GM10248 (cell line): ENCODE measurements around the gene RETSAT.
"Not testable (repeated sequence)": the region's sequence is repeated elsewhere in the genome, so short reads cannot be mapped to it uniquely, and the experiment has no call there.

Source experiments
- CTCF ChIA-PET: fragments of 300-600 bp; sonication (Branson Sonifier 250); formaldehyde crosslinking; extraction: SDS; loops from one replicate; lab custom pipeline; 2021; ENCODE audit warnings: antibody characterized with exemption; lab: Yijun Ruan, JAX
- POLR2A ChIA-PET: fragments of 350-650 bp; sonication (Branson Sonifier 250); formaldehyde crosslinking; extraction: SDS; loops from one replicate; lab custom pipeline; 2020; ENCODE audit warnings: antibody characterized with exemption; lab: Yijun Ruan, JAX
- DNase-seq: peaks from one replicate; pipeline ENCODE4 v3.0.0; 2012; ENCODE audit errors: extremely low spot score
- TF ChIP-seq, protein P1 (sequence below): IDR thresholded peaks from 2 replicates; pipeline ENCODE4 v1.5.1; 2012; ENCODE audit warnings: mild to moderate bottlenecking, low read depth; ENCODE audit errors: extremely low read depth, missing control alignments, control extremely low read depth

Gene RETSAT

DNA sequence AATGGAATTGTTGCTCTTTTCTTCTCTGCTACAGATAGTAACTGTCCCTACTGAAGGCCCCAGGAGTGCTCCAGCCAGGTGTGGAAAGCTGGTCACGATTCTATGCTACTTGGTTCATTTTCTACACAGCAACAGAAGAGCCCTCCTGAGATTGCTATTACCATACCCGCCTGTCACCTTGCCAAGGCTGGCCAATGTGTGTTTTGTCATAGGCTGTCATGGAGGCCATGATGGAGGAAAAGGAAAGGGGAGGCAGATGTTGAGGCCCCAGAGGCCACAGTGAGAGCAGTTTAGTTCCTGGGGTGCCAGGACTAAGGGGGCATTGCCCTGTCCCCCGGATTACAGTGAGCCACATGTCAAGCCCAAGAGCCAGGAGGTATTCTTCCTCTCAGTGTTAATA, 1.2 kb upstream of the RETSAT start:
- no peak for DNase-seq
- CTCF ChIA-PET, result interaction anchor here (1.5 to 1.7 kb wide), 2 partner anchors 14 to 197 kb away, joined by 8 to 9 read pairs; no protein-coding TSS in a partner anchor
- POLR2A ChIA-PET, result interaction anchor here (1.7 to 3.4 kb wide), 2 partner anchors 28 to 183 kb away, joined by 7 to 27 read pairs; partner anchors contain the start of genes MAT2A and TGOLN2
- TF ChIP-seq, protein P1, sequence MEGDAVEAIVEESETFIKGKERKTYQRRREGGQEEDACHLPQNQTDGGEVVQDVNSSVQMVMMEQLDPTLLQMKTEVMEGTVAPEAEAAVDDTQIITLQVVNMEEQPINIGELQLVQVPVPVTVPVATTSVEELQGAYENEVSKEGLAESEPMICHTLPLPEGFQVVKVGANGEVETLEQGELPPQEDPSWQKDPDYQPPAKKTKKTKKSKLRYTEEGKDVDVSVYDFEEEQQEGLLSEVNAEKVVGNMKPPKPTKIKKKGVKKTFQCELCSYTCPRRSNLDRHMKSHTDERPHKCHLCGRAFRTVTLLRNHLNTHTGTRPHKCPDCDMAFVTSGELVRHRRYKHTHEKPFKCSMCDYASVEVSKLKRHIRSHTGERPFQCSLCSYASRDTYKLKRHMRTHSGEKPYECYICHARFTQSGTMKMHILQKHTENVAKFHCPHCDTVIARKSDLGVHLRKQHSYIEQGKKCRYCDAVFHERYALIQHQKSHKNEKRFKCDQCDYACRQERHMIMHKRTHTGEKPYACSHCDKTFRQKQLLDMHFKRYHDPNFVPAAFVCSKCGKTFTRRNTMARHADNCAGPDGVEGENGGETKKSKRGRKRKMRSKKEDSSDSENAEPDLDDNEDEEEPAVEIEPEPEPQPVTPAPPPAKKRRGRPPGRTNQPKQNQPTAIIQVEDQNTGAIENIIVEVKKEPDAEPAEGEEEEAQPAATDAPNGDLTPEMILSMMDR, result no peak

DNA sequence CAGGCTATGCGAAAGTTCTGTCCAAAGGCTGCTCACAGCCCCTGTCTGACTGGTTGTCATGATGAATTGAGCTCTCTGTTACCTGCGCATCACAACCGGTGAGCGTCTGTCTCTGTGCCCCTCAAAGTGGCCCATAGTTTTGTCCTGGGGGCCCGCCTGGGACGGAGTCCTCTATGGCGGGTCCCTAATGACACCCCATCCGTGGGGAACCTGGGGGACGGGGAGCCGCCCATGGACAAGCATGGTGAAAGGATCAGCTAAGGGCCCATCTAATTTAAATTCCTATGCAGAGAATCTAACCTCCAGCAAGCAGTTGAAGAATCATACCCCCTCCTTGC, 714 bp upstream of the RETSAT start:
- no peak for DNase-seq
- POLR2A ChIA-PET, result interaction anchor here (1.0 to 3.4 kb wide), 8 partner anchors 10 to 195 kb away, joined by 3 to 27 read pairs (median 4); partner anchors contain the start of genes MAT2A and TGOLN2

DNA sequence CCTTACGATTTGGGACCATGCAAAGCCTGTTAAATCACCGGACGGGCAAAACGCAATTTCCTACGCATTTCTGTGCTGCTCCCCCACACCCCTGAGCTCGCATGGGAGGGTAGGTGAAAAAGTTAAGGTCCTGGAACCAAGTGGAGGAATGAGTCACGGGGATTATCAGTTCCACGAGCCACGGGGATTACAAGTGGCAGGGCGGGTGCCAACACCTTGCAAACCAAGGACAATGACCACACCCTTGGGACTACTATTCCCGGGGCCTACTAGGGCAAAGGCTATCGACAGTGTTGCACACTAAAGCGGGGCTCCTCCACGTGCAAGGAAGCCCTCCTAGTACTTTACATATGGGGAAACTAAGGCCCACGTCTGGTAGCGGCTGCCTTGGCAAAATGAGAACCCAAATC, 447 bp downstream of the RETSAT start:
- CTCF ChIA-PET, result interaction anchor here (1.2 to 2.0 kb wide), 3 partner anchors 12 to 26 kb away, joined by 3 to 8 read pairs (median 7); partner anchors contain the start of gene TGOLN2
- TF ChIP-seq, protein P1, result no peak
- POLR2A ChIA-PET, result interaction anchor here (0.9 to 3.4 kb wide), 11 partner anchors 12 to 258 kb away, joined by 3 to 27 read pairs (median 4); partner anchors contain the start of genes C2orf68, MAT2A and TGOLN2

More for the DNA sequence above, 714 bp upstream of the RETSAT start:
- TF ChIP-seq, protein P1, result no peak
- CTCF ChIA-PET, result interaction anchor here (0.9 to 2.0 kb wide), 6 partner anchors 8 to 197 kb away, joined by 3 to 9 read pairs (median 6); partner anchors contain the start of gene TGOLN2

DNA sequence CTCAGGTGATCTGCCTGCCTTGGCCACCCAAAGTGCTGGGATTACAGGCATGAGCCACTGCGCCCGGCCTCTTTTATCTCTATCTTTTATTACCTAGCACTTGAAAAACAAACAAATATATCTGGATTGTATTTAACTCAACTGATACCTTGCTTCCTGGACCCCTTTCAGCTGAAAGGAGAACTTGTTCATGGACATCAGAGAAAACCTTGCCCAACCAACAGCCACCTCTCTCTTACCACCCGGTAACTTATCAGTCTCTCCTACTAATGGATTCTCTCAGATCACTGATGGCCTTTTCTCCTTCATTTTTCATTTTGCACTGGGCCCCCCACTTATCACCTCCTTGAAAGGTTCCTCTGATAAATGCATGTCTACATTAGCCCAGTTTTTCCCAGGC, 6.7 kb downstream of the RETSAT start:
- TF ChIP-seq, protein P1, result no peak
- no peak for DNase-seq
- CTCF ChIA-PET, result no interaction called here
- POLR2A ChIA-PET, result no interaction called here

More for the DNA sequence above, 447 bp downstream of the RETSAT start:
- DNase-seq, result no peak

DNA sequence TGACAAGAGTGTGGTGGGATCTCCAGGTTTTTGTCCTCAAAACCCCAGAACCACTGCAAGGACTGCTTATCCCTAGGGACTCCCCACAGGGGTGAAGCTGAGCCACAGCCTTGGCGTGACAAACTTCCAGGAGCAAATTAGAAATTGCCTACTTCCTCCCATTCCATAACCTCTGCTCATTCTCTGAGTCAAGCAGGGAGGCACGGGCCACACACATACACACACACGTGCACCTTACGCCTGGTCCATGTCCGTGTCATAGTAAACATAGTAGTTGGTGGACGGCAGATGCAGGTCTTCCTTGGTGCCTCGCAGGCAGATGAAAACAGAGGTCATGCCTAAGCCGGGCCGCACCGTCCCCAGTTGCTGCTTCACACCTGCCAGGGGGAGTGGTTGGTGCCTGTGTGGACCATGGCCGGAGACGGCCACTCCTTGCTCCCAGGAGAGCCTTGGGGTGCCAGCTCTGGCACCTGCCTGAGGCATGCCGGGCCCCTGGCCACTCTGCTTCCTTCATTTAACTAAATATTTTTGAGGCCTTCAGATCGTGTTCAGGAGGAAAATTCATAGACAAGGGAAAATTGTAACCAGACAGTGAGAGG, 9.9 kb downstream of the RETSAT start:
- ChIA-PET POLR2A (no interaction called here), CTCF (no interaction called here)
- no peak for DNase-seq
- TF ChIP-seq, protein P1, result no peak

DNA sequence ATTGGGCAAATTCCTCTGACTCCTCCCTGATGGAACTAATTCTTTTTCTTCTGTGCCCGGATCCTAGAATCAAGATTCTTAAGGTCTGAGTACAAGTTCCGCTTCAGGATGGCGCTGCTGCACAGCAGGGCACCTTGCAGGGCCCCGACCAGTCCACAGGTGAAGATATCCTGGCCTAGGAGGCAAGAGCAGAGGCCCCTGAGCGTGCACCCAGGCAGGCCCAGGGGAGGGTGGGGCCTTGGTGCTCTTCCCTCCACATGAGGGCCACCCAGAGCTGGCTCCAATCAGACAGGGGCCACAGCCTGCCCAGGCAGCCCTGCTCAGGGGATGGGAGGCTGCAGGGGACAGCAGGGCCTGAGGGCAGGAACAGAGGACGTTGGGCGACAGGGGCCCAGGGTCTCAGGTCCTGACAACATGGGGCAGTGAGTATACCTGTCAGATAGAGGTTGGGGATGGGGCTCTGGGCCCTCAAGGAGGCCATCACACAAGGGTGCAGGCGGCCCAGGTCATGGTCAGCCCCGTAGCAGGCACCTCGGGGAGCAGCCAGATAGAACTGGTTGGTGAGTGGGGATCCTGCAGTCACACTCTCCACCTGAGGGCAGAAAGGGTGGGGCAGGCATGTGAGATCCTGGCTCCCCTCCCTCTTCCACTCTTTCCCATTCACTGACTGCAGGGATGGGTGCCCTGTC, 11.0 kb downstream of the RETSAT start:
- DNase-seq, POLR2A ChIA-PET, CTCF ChIA-PET: not testable (repeated sequence)
